ENCODE results near the gene HNRNPF. TPM values are rescaled to one million over a fixed set of nuclear protein-coding genes. Genes with fewer than 3 reads are reported as not detected.

Gene HNRNPF
- total RNA-seq, 6 experiments from 2014 or later: 133 to 164 (median 159) TPM

DNA sequence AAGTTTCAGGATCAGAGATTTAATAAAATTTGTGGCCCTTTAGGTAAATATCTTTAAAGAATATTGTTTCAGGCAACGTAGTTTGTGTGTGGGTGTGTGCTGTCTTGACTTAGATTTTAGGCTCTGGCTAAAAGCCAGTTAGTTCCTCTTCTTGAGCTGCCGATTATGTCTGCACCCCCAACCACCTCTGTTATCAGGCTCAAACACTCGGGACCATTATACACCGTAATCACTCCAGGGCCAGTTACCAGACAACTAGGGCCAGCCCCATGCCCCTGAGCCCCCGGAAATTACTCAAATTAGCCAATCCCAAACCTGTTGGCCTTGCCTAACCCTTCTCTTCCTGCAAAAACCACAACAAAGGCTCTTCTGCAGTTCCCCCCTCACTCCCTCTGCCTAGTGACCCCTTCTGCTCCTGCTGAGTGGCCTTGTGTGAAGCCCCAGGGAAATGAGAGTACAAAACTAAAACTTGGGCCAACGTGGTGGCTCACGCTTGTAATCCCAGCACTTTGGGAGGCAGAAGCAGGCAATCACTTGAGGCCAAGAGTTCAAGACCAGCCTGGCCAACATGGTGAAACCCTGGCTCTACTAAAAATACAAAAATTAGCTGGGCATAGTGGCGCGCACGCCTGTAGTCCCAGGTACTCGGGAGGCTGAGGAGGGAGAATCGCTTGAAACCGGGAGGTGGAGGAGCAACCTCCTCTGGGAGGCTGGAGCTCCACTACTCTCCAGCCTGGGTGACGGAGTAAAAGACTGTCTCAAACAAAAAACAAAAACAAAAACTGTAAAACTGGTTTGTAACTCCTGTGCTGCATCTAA, 9.2 kb upstream of the HNRNPF start:
- Mint-ChIP-seq H3K4me1 (ENCODE audit: low read depth) (peaks cover 18% of the 10 kb centered on the region), H3K4me3 (no peak overlapping the region), H3K27me3 (ENCODE audit: insufficient read depth) (no peaks in the 10 kb centered on the region; the same call in 1 of the 2 replicates), H3K27ac (no peak overlapping the region), H3K36me3 (ENCODE audit: low read depth) (no peaks in the 10 kb centered on the region), H3K9me3 (no peaks in the 10 kb centered on the region)
- no peak for DNase-seq
- no peak for TF ChIP-seq CTCF (IDR thresholded peaks at IDR 0.05)

- H3K27ac Mint-ChIP-seq: no peak overlapping the region
- H3K9me3 Mint-ChIP-seq: no peaks in the 10 kb centered on the region
- no peaks in the 10 kb centered on the region for H3K36me3 Mint-ChIP-seq (ENCODE audit: low read depth)
- DNase-seq: no peak
- TF ChIP-seq CTCF (IDR thresholded peaks at IDR 0.05): no peak
- H3K4me1 Mint-ChIP-seq (ENCODE audit: low read depth): peaks cover 9% of the 10 kb centered on the region
- no peak overlapping the region for H3K4me3 Mint-ChIP-seq
- H3K27me3 Mint-ChIP-seq (ENCODE audit: insufficient read depth): no peaks in the 10 kb centered on the region; the same call in 1 of the 2 replicates
Measured at GRCh38 chr10:43415544-43415943, 6.6 kb upstream of the HNRNPF start.

DNA sequence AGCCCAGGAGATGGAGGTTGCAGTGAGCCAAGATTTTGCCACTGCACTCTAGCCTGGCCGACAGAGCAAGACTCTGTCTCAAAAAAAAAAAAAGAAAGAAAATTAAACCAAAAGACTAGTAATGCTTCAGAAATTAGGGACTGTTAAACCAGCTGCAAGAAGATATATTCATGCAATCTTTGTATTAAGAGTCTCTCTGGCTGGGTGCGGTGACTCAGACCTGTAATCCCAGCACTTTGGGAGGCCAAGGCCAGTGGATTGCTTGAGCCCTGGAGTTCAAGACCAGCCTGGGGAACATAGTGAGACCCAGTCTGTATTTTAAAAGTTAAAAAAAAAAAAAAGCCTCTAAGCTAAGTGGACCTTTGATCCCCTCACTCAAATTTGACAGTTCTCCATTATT, 2.5 kb upstream of the HNRNPF start:
- Mint-ChIP-seq H3K4me3 (no peak overlapping the region), H3K27ac (no peak overlapping the region), H3K4me1 (ENCODE audit: low read depth) (peaks cover 19% of the 10 kb centered on the region), H3K36me3 (ENCODE audit: low read depth) (peaks cover under 1% of the 10 kb centered on the region; the same call in 1 of the 2 replicates), H3K9me3 (no peaks in the 10 kb centered on the region; the same call in 1 of the 2 replicates), H3K27me3 (ENCODE audit: insufficient read depth) (peaks cover 4% of the 10 kb centered on the region)
- no peak for TF ChIP-seq CTCF (IDR thresholded peaks at IDR 0.05)
- DNase-seq: no peak

DNA sequence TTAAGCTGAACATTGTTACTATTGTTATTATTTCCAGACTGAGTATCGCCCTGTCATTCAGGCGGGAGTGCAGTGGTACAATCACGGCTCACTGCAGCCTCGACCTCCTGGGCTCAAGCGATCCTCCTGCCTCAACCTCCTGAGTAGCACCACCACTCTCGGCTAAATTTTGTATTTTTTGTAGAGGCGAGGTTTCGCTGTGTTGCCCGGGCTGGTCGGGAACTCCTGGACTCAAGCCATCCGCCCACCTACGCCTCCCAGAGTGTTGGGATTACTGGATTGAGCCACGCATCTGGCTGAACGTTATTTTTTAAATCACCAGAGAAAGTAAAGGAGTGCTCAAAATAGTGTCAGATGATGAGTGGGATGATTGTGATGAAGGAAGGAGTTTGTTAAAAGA, 1.4 kb upstream of the HNRNPF start:
- H3K27ac Mint-ChIP-seq: peak overlapping the region; percentile 99
- DNase-seq: no peak
- H3K4me3 Mint-ChIP-seq: peak overlapping the region; percentile 92
- peaks cover 27% of the 10 kb centered on the region for H3K4me1 Mint-ChIP-seq (ENCODE audit: low read depth)
- peaks cover 7% of the 10 kb centered on the region; the same call in 1 of the 2 replicates for H3K36me3 Mint-ChIP-seq (ENCODE audit: low read depth)
- TF ChIP-seq CTCF (IDR thresholded peaks at IDR 0.05): no peak
- H3K9me3 Mint-ChIP-seq: no peaks in the 10 kb centered on the region; the same call in 1 of the 2 replicates
- H3K27me3 Mint-ChIP-seq (ENCODE audit: insufficient read depth): peaks cover 4% of the 10 kb centered on the region

DNA sequence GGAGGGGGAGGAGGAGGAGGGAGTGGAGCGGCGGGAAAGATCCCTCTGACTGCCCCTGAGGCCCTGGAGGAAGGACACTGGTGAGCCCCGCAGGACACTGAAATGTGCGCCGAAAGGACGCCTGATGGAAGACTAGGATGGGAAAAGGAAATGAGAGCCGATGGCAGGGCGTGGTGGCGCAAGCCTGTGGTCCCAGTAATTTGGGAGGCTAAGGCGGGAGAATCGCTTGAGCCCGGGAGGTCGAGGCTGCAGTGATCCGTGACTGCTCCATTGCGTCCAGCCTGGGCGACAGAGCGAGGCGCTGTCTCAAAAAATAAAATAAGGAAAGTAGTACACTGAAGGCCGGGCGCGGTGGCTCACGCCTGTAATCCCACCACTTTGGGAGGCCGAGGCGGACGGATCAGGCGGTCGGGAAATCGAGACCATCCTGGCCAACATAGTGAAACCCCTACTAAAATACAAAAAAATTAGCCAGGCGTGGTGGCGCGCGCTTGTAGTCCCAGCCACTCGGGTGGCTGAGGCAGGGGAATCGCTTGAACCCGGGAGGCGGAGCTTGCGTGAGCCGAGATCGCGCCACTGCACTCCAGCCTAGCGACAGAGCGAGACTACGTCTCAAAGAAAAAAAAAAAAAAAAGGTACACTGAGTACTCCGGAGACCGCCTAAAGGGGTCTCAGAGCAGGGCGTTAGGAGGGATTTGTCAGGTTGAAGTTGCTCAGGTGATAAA, 561 bp upstream of the HNRNPF start:
- Mint-ChIP-seq H3K36me3 (ENCODE audit: low read depth) (peaks cover 7% of the 10 kb centered on the region; the same call in 1 of the 2 replicates), H3K4me3 (peak overlapping the region; percentile 92), H3K27ac (peak overlapping the region; percentile 99), H3K9me3 (no peaks in the 10 kb centered on the region; the same call in 1 of the 2 replicates), H3K27me3 (ENCODE audit: insufficient read depth) (peaks cover 4% of the 10 kb centered on the region), H3K4me1 (ENCODE audit: low read depth) (peaks cover 32% of the 10 kb centered on the region)
- DNase-seq: no peak
- TF ChIP-seq CTCF (IDR thresholded peaks at IDR 0.05): no peak
